Epithelial cell of esophagus (primary cell): ENCODE measurements around the gene WWC1.

Experiments
- DNase-seq: peaks from one replicate; pipeline ENCODE4 v3.0.0; 2010; ENCODE audit warnings: low read depth
- H3K4me3 ChIP-seq: 2 replicates; pipeline ENCODE4 v1.5.1; 2011; ENCODE audit warnings: mild to moderate bottlenecking, low read length, control low read depth
- TF ChIP-seq, protein P1 (sequence below): IDR thresholded peaks from 2 replicates; pipeline ENCODE4 v1.5.1; 2011; ENCODE audit warnings: low read depth, mild to moderate bottlenecking, low read length, control low read depth, inconsistent platforms; ENCODE audit not compliant: insufficient read depth; ENCODE audit errors: missing control alignments

WWC1 gene

DNA sequence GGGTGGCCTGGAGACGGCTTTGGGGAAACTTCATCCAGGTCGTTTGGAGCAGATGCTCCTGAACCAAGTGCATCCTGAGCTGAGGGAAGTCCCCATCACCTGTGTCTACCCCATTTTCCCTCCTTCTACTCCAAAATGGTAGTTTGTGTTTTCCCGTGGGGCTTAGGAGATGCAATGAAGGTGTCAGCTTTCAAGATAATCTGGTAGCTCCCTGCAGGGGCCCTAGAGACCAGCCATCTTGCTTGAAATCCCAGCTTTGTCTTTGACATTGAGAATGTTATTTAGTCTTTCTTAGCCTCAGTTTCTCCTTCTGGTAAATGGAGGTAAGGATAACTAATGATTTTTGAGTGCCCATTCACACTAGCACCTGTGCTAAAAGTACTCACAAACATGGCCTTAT lies 77.4 kb downstream of the WWC1 start:
- no peak overlapping the region for H3K4me3 ChIP-seq
- DNase-seq = no peak
- TF ChIP-seq, protein P1, sequence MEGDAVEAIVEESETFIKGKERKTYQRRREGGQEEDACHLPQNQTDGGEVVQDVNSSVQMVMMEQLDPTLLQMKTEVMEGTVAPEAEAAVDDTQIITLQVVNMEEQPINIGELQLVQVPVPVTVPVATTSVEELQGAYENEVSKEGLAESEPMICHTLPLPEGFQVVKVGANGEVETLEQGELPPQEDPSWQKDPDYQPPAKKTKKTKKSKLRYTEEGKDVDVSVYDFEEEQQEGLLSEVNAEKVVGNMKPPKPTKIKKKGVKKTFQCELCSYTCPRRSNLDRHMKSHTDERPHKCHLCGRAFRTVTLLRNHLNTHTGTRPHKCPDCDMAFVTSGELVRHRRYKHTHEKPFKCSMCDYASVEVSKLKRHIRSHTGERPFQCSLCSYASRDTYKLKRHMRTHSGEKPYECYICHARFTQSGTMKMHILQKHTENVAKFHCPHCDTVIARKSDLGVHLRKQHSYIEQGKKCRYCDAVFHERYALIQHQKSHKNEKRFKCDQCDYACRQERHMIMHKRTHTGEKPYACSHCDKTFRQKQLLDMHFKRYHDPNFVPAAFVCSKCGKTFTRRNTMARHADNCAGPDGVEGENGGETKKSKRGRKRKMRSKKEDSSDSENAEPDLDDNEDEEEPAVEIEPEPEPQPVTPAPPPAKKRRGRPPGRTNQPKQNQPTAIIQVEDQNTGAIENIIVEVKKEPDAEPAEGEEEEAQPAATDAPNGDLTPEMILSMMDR = no peak

DNA sequence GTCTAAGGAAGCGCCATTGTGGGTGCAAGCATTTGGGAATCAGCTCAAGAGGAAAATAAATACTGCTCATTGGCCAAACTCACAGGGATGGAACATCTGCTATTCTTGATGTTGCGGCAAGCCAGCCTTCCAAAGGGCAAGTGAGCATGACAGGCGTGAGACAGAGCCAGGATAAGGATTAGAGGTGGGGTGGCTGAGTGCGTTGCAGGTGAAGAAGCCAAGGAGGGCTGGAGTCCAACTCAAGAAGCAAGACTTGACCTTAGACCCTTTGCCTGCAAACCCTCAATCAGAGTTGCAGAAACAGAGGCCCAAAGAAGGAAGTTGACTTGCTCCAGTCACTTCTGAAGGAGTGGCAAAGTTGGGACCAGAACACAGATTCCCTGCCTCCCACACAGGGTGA lies 79.4 kb downstream of the WWC1 start:
- no peak for DNase-seq
- TF ChIP-seq, protein P1 = no peak
- no peak overlapping the region for H3K4me3 ChIP-seq

DNA sequence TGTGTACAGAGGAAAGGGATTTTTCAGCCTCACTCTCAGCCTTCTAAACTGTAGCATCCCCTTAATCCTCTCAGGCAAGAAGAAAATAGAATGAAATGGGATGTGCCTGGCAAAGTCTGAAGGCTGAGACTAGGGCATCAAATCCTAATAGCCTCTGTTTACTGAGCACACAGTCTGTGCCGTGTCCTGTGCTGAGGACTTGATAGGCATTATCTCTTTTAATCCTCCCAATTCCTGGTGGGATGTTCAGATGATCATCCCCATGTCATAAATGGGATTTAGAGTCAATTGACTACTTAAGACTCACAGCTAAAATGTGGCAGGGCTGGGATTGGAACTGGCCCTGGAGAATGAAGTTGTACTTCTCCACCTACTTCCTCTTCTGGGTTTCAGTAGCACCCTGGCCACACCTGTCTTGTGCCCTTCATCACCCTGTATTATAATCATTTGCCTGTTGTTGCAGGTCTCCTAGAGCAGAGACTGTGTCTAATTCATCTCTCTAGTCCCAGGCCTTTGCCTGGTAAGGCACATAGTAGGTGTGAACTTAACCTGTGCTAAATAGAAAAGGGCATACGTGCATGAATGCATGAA lies 81.0 kb downstream of the WWC1 start:
- TF ChIP-seq, protein P1 = no peak
- no peak for DNase-seq

DNA sequence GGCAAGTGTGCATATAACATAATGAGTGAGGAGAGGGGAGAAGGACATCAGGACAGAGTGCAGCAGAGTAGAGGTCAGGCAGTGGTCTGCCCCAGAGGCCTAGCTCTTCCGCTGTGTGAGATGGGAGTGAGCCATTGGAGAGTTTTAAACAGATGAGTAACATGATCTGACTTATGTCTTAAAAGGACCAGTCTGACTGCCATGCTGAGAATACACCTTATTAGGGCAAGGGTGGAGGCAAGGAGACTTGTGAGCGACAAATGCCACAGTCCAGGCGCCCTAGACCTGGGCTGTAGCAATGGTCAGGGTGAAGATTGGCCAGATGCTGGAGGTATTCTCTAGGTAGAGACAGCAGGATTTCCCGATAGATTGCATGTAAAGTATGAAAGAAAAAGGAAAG lies 83.1 kb downstream of the WWC1 start:
- TF ChIP-seq, protein P1 = no peak
- no peak overlapping the region for H3K4me3 ChIP-seq
- peak; percentile 18 for DNase-seq

More for the DNA sequence above, 81.0 kb downstream of the WWC1 start:
- H3K4me3 ChIP-seq = no peak overlapping the region

DNA sequence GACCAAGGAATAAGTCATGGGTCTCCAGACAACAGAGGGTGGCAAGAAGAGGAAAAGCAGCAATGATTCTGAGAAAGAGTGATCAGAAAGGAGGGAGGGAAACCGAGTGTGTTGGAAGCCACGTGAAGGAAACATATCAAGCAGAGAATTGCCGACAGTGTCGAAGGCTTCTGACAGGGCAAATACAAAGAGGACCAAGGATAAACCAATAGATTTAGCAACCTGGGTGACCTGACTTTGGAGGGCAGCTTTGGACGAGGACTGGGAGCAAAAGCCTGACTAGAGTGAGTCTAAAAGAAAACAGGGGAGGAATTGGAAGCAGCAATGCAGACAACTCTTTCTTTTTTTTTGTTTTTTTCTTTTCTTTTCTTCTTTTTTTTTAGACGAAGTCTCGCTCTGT lies 83.8 kb downstream of the WWC1 start:
- H3K4me3 ChIP-seq = no peak overlapping the region
- TF ChIP-seq, protein P1 = no peak

DNA sequence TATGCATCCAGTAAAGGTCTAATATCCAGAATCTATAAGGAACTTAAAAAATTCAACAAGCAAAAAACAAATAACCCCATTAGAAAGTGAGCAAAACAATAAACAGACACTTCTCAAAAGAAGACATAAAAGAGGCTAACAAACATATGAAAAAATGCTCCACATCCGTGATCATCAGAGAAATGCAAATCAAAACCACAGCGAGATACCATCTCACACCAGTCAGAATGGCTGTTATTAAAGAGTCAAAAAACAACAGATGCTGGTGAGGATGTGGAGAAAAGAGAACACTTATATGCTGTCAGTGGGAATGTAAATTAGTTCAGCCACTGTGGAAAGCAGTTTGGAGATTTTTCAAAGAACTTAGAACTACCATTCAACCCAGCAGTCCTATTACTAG lies 86.1 kb downstream of the WWC1 start:
- TF ChIP-seq, protein P1 = no peak
- DNase-seq = no peak
- no peak overlapping the region for H3K4me3 ChIP-seq

More for the DNA sequence above, 83.8 kb downstream of the WWC1 start:
- DNase-seq = no peak

DNA sequence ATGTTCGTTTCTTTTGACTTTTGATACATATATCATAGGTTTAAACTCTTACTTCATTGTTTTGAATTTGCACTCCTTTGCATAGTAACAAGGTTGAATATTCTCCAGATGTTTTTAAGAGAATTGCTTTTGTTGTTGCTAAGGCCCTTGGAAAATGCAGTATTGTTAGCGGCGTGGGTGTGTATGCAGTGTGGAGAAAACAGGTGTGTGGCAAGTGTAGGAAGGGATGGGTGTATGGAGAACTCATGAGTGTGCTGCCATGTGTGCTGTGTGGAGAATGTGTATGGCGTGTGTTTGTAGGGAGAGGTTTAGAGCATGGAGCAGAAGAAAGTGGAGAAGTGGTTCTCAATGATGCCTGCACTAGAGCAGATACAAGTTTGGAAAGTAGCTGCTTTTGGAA lies 87.3 kb downstream of the WWC1 start:
- no peak overlapping the region for H3K4me3 ChIP-seq
- TF ChIP-seq, protein P1 = no peak
- DNase-seq = no peak
